ENCODE results near the gene CTBP1.

The CTBP1 gene

DNA sequence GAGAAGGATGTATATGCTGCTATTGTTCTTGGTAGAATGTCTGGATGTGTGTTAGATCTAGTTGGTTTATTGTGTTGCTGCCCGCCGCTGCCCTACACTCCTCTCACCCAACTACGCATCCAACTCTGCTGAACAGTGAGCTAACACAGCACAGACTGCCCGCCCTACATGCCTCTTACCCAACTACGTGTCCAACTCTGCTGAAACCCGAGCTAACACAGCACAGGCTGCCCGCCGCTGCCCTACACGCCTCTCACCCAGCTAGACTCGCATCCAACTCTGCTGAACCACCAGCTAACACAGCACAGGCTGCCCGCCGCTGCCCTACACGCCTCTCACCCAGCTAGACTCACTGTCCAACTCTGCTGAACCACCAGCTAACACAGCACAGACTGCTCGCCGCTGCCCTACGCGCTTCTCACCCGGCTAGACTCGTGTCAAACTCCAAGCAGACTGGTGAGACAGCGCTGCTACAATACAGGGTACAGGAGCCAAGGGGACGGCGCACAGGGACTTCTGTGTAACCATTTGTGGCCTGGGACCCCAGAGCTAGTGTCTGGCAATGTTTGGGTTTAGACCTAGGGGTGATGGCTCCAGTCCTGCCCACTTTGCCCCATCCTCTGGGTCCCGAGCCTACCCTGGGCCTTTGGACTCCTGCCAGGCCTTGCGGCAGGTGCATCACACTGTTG, 11.6 kb upstream of the CTBP1 start:
- TF ChIP-seq, protein P1, sequence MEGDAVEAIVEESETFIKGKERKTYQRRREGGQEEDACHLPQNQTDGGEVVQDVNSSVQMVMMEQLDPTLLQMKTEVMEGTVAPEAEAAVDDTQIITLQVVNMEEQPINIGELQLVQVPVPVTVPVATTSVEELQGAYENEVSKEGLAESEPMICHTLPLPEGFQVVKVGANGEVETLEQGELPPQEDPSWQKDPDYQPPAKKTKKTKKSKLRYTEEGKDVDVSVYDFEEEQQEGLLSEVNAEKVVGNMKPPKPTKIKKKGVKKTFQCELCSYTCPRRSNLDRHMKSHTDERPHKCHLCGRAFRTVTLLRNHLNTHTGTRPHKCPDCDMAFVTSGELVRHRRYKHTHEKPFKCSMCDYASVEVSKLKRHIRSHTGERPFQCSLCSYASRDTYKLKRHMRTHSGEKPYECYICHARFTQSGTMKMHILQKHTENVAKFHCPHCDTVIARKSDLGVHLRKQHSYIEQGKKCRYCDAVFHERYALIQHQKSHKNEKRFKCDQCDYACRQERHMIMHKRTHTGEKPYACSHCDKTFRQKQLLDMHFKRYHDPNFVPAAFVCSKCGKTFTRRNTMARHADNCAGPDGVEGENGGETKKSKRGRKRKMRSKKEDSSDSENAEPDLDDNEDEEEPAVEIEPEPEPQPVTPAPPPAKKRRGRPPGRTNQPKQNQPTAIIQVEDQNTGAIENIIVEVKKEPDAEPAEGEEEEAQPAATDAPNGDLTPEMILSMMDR (IDR thresholded peaks at IDR 0.05; ENCODE audit: extremely low read depth, insufficient read depth, missing control alignments): no peak
- in situ Hi-C loops (cut with MboI; ENCODE audit: low pct_unique_long_range_greater_than_20kb, low sequenced_read_pairs, unreplicated experiment): no loop called here
- DNase-seq (ENCODE audit: low spot score): no peak

DNA sequence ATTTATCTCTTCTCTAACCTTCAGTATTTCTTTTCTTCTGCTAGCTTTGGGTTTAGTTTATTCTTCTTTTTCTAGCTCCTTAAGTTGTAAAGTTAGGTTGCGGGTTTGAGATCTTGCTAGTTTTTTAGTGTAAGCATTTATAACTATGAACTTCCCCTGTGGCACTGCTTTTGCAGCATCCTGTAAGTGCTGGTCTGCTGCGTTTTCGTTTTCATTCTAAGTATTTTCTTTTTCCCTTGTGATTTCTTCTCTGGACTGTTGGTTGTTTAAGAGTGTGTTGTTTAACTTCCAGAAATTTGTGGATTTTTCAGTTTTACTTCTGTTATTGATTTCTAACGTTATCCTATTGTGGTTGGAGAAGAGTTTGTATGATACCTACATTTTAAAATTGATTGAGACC, 11.0 kb upstream of the CTBP1 start:
- DNase-seq (ENCODE audit: low spot score): no peak
- in situ Hi-C loops (cut with MboI; ENCODE audit: low pct_unique_long_range_greater_than_20kb, low sequenced_read_pairs, unreplicated experiment): loop anchor here (10.0 kb wide), 1 partner anchor 125 kb away; no protein-coding TSS in a partner anchor
- TF ChIP-seq, protein P1 (IDR thresholded peaks at IDR 0.05; ENCODE audit: extremely low read depth, insufficient read depth, missing control alignments): no peak

DNA sequence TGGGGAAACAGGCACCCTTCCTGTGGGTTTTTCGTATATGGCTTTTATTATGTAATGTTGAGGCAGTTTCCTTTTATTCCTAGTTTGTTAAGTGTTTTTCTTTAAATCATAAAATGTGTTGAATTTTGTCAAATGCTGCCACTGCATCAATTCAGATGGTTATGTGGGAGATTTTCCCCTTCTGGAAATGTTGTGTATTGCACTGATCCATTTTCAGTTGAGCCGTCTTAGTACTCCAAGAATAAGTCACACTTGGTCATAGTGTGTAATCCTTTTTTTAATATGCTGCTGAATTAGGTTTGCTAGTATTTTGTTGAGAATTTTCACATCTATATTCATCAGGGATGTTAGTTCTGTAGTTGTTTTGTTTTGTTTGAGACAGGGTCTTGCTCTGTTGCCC, 9.5 kb upstream of the CTBP1 start:
- TF ChIP-seq, protein P1 (IDR thresholded peaks at IDR 0.05; ENCODE audit: extremely low read depth, insufficient read depth, missing control alignments): no peak
- in situ Hi-C loops (cut with MboI; ENCODE audit: low pct_unique_long_range_greater_than_20kb, low sequenced_read_pairs, unreplicated experiment): loop anchor here (10.0 kb wide), 1 partner anchor 124 kb away; no protein-coding TSS in a partner anchor
- no peak for DNase-seq (ENCODE audit: low spot score)

DNA sequence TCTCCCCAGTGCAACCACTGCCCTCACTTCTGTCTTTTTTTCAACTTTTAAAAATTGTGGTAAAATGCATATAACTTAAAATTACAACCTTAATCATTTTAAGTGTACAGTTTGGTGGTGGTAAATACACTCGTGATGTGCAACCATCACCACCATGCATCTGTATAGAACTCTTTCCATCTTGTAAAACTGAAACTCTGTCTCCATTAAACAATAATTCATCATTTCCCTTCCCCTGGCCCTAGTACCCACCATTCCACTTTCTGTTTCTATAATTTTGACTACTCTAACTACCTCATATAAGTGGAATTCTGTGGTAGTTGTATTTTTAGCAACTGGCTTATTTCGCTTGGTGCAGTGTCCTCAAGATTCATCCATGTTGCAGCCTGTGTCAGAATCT, 6.8 kb upstream of the CTBP1 start:
- in situ Hi-C loops (cut with MboI; ENCODE audit: low pct_unique_long_range_greater_than_20kb, low sequenced_read_pairs, unreplicated experiment): loop anchor here (10.0 kb wide), 1 partner anchor 121 kb away; no protein-coding TSS in a partner anchor
- TF ChIP-seq, protein P1 (IDR thresholded peaks at IDR 0.05; ENCODE audit: extremely low read depth, insufficient read depth, missing control alignments): no peak

DNA sequence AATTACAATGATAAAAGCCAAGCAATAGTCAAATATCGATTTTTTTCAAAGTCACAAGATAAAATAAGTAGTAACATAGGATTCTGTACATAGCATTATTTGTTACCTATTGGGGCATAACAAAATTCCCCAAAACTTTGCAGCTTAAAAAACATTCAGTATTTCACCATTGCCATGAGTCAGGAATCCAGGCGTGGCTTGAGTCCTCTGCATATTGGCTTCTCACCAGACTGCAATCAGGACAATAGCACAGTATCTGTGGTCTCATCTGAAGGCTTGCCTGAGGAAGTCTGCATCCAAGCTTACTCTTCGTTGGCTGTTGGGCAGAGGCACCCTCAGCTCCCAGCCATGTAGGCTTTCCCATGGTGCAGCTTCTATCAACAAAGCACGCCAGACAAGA, 6.2 kb upstream of the CTBP1 start:
- TF ChIP-seq, protein P1 (IDR thresholded peaks at IDR 0.05; ENCODE audit: extremely low read depth, insufficient read depth, missing control alignments): no peak
- in situ Hi-C loops (cut with MboI; ENCODE audit: low pct_unique_long_range_greater_than_20kb, low sequenced_read_pairs, unreplicated experiment): loop anchor here (10.0 kb wide), 1 partner anchor 120 kb away; no protein-coding TSS in a partner anchor
- no peak for DNase-seq (ENCODE audit: low spot score)

More for the DNA sequence above, 6.8 kb upstream of the CTBP1 start:
- DNase-seq (ENCODE audit: low spot score): no peak

DNA sequence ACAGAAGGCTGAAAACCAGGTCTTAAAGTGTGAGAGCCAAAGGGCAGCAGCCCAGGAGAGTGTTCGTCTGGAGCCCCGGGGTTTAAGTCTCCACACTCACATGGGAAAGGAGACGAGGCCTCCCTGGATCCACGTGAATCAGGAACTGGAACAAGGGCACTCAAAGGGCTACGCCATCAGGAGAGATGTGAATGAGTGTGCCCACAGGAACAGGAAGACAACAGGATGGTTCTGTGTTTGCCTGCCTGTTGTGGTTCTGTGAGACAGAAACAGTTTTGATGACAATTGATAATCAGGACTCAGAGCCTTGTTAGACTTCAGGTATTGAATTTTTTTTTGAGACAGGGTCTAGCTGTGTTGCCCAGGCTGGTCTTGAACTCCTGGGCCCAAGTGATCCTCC, 4.9 kb upstream of the CTBP1 start:
- DNase-seq (ENCODE audit: low spot score): no peak
- TF ChIP-seq, protein P1 (IDR thresholded peaks at IDR 0.05; ENCODE audit: extremely low read depth, insufficient read depth, missing control alignments): no peak
- in situ Hi-C loops (cut with MboI; ENCODE audit: low pct_unique_long_range_greater_than_20kb, low sequenced_read_pairs, unreplicated experiment): loop anchor here (10.0 kb wide), 1 partner anchor 119 kb away; no protein-coding TSS in a partner anchor
